ENCODE data around the gene CTF1.
A peak's percentile ranks its signal among the peaks of the same experiment; 100 is the strongest.

The CTF1 gene

GRCh38 chr16:30910427-30911029 lies 14.1 kb downstream of the CTF1 start:
- DNase-seq (ENCODE audit: low read depth) = no peak

- DNase-seq (ENCODE audit: low read depth) = no peak
Measured at GRCh38 chr16:30912794-30913412, 16.5 kb downstream of the CTF1 start.

GRCh38 chr16:30914830-30915229 lies 18.4 kb downstream of the CTF1 start:
- no peak for DNase-seq (ENCODE audit: low read depth)

GRCh38 chr16:30918614-30919013 lies 22.2 kb downstream of the CTF1 start:
- no peak for DNase-seq (ENCODE audit: low read depth)

GRCh38 chr16:30920891-30921290 lies 24.5 kb downstream of the CTF1 start:
- no peak for DNase-seq (ENCODE audit: low read depth)

- no peak for DNase-seq (ENCODE audit: low read depth)
Measured at GRCh38 chr16:30921459-30921747, 25.0 kb downstream of the CTF1 start.

GRCh38 chr16:30921748-30922419 lies 25.5 kb downstream of the CTF1 start:
- DNase-seq (ENCODE audit: low read depth) = peak; percentile 81

- DNase-seq (ENCODE audit: low read depth) = peak; percentile 99
Measured at GRCh38 chr16:30922420-30922959, 26.1 kb downstream of the CTF1 start.

- DNase-seq (ENCODE audit: low read depth) = peak; percentile 95
Measured at GRCh38 chr16:30922960-30923535, 26.6 kb downstream of the CTF1 start.

GRCh38 chr16:30923554-30924075 lies 27.2 kb downstream of the CTF1 start, which contains the start of gene FBXL19:
FBXL19 (plus strand) TSS chr16:30923572; CDS start chr16:30925755, 2,183 bp downstream.
- no peak for DNase-seq (ENCODE audit: low read depth)

- no peak for DNase-seq (ENCODE audit: low read depth)
Measured at GRCh38 chr16:30924076-30924912, 27.9 kb downstream of the CTF1 start.

GRCh38 chr16:30924913-30925631 lies 28.7 kb downstream of the CTF1 start:
- DNase-seq (ENCODE audit: low read depth) = no peak

- DNase-seq (ENCODE audit: low read depth) = no peak
Measured at GRCh38 chr16:30925632-30925987, 29.2 kb downstream of the CTF1 start.

GRCh38 chr16:30925995-30926811 lies 29.8 kb downstream of the CTF1 start:
- DNase-seq (ENCODE audit: low read depth) = no peak

- DNase-seq (ENCODE audit: low read depth) = no peak
Measured at GRCh38 chr16:30926937-30927788, 30.7 kb downstream of the CTF1 start.

- no peak for DNase-seq (ENCODE audit: low read depth)
Measured at GRCh38 chr16:30927789-30928378, 31.5 kb downstream of the CTF1 start.

- no peak for DNase-seq (ENCODE audit: low read depth)
Measured at GRCh38 chr16:30928390-30928789, 32.0 kb downstream of the CTF1 start.

GRCh38 chr16:30929167-30929566 lies 32.8 kb downstream of the CTF1 start:
- no peak for DNase-seq (ENCODE audit: low read depth)

GRCh38 chr16:30930160-30930571 lies 33.8 kb downstream of the CTF1 start:
- no peak for DNase-seq (ENCODE audit: low read depth)
